ENCODE data around the gene SLC23A1.

DNA sequence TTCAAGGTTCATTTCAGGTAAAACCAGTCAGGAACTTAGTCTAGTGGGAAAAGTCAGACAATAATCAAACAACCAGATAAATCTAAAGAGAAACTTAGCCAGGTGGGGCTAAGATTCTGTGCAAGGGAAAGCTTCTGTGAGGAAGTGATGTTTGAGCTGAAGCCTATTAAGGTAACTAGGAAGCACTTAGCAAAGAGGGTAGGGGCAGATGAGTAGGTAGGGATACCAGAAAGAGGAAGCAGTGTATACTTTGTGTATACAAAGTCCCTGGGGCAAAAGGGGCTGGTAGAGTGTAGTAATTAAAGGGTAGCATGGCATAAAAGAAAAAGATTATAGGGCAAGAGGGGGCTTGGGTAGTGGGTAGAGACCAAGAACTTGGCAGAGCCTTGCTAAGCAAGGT is 24.4 kb upstream of the SLC23A1 start:
- no peak for TF ChIP-seq POLR2A (IDR thresholded peaks at IDR 0.05)
- TF ChIP-seq, protein P1, sequence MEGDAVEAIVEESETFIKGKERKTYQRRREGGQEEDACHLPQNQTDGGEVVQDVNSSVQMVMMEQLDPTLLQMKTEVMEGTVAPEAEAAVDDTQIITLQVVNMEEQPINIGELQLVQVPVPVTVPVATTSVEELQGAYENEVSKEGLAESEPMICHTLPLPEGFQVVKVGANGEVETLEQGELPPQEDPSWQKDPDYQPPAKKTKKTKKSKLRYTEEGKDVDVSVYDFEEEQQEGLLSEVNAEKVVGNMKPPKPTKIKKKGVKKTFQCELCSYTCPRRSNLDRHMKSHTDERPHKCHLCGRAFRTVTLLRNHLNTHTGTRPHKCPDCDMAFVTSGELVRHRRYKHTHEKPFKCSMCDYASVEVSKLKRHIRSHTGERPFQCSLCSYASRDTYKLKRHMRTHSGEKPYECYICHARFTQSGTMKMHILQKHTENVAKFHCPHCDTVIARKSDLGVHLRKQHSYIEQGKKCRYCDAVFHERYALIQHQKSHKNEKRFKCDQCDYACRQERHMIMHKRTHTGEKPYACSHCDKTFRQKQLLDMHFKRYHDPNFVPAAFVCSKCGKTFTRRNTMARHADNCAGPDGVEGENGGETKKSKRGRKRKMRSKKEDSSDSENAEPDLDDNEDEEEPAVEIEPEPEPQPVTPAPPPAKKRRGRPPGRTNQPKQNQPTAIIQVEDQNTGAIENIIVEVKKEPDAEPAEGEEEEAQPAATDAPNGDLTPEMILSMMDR (IDR thresholded peaks at IDR 0.05), result no peak
